ENCODE data around the gene TMEM200B. TPM values are rescaled to one million over a fixed set of nuclear protein-coding genes. Genes with fewer than 3 reads are reported as not detected.

TMEM200B gene
- total and polyA plus RNA-seq, 2 experiments from 2014 or later: 4.9 to 8.7 TPM

DNA sequence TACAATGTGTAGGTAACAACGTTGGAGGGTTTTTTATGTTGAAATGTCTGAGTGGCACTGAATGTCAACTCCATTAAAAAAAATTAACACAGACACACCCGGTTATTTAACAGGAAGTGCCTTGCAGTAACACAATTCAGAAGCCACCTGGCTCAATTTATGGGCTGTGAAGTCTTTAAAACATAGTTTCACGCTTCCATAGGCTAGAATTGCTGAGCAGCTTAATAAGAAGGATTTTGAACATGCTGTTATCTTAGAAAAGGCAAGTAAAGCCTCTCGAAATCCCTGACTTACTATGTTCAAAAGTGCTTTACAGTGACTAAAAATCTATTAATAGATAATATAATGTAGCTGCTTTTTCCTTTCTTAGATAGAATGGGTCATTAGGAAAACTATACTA lies 38.3 kb upstream of the TMEM200B start (continued):
- TF ChIP-seq, protein P1, sequence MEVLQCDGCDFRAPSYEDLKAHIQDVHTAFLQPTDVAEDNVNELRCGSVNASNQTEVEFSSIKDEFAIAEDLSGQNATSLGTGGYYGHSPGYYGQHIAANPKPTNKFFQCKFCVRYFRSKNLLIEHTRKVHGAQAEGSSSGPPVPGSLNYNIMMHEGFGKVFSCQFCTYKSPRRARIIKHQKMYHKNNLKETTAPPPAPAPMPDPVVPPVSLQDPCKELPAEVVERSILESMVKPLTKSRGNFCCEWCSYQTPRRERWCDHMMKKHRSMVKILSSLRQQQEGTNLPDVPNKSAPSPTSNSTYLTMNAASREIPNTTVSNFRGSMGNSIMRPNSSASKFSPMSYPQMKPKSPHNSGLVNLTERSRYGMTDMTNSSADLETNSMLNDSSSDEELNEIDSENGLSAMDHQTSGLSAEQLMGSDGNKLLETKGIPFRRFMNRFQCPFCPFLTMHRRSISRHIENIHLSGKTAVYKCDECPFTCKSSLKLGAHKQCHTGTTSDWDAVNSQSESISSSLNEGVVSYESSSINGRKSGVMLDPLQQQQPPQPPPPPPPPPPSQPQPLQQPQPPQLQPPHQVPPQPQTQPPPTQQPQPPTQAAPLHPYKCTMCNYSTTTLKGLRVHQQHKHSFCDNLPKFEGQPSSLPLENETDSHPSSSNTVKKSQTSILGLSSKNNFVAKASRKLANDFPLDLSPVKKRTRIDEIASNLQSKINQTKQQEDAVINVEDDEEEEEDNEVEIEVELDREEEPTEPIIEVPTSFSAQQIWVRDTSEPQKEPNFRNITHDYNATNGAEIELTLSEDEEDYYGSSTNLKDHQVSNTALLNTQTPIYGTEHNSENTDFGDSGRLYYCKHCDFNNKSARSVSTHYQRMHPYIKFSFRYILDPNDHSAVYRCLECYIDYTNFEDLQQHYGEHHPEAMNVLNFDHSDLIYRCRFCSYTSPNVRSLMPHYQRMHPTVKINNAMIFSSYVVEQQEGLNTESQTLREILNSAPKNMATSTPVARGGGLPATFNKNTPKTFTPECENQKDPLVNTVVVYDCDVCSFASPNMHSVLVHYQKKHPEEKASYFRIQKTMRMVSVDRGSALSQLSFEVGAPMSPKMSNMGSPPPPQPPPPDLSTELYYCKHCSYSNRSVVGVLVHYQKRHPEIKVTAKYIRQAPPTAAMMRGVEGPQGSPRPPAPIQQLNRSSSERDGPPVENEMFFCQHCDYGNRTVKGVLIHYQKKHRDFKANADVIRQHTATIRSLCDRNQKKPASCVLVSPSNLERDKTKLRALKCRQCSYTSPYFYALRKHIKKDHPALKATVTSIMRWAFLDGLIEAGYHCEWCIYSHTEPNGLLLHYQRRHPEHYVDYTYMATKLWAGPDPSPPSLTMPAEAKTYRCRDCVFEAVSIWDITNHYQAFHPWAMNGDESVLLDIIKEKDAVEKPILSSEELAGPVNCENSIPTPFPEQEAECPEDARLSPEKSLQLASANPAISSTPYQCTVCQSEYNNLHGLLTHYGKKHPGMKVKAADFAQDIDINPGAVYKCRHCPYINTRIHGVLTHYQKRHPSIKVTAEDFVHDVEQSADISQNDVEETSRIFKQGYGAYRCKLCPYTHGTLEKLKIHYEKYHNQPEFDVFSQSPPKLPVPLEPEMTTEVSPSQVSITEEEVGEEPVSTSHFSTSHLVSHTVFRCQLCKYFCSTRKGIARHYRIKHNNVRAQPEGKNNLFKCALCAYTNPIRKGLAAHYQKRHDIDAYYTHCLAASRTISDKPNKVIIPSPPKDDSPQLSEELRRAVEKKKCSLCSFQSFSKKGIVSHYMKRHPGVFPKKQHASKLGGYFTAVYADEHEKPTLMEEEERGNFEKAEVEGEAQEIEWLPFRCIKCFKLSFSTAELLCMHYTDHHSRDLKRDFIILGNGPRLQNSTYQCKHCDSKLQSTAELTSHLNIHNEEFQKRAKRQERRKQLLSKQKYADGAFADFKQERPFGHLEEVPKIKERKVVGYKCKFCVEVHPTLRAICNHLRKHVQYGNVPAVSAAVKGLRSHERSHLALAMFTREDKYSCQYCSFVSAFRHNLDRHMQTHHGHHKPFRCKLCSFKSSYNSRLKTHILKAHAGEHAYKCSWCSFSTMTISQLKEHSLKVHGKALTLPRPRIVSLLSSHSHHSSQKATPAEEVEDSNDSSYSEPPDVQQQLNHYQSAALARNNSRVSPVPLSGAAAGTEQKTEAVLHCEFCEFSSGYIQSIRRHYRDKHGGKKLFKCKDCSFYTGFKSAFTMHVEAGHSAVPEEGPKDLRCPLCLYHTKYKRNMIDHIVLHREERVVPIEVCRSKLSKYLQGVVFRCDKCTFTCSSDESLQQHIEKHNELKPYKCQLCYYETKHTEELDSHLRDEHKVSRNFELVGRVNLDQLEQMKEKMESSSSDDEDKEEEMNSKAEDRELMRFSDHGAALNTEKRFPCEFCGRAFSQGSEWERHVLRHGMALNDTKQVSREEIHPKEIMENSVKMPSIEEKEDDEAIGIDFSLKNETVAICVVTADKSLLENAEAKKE (CRISPR knock-in tag; IDR thresholded peaks at IDR 0.05): no peak
- no peak for TF ChIP-seq ZNF331 (CRISPR knock-in tag; IDR thresholded peaks at IDR 0.05; ENCODE audit: low read depth)

DNA sequence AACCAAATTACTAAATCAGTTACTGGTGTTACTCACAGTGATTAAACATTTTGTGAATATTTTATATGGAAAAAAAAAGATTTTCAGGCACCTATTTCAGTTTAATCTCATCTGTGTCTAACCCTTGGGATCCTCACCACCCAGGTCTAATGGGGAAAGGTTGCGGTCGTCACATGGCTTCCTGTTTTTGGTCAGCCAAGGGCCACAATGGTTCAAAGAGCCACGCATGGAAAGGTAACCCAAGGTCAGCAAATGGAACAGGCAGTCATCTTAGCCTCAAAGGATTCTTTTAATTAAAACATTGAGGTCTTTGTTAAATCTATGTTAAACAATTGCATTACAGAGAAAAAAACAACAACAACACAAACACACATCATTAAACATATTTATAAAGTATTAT lies 36.1 kb upstream of the TMEM200B start:
- Mint-ChIP-seq H3K9me3 (no peaks in the 10 kb centered on the region), H3K27me3 (ENCODE audit: insufficient read depth, low read depth, poor library complexity) (peaks cover 3% of the 10 kb centered on the region), H3K36me3 (ENCODE audit: low read depth) (peaks cover 71% of the 10 kb centered on the region), H3K27ac (no peak overlapping the region; the same call in 1 of the 2 replicates), H3K4me1 (peaks cover 45% of the 10 kb centered on the region), H3K4me3 (no peak overlapping the region)
- Histone ChIP-seq H3K79me2 (replicated peaks; ENCODE audit: insufficient read depth) (peaks cover 65% of the 10 kb centered on the region), H3K27ac (ENCODE audit: low read depth) (no peak overlapping the region), H2AFZ (no peak overlapping the region), H3K4me3 (no peak overlapping the region), H3F3A (replicated peaks; ENCODE audit: low read depth) (0 out of 2 replicates have a peak, but pooled peaks cover 8% of the 10 kb centered on the region), H3K4me2 (no peak overlapping the region), H3K27me3 (ENCODE audit: insufficient read depth) (no peaks in the 10 kb centered on the region), H3K36me3 (ENCODE audit: insufficient read depth) (peaks cover 45% of the 10 kb centered on the region), H3K4me1 (ENCODE audit: insufficient read depth) (peaks cover 34% of the 10 kb centered on the region), H4K20me1 (replicated peaks; ENCODE audit: insufficient read depth) (peaks cover 34% of the 10 kb centered on the region), H3K9me2 (ENCODE audit: insufficient read depth) (no peaks in the 10 kb centered on the region)
- no peak for ATAC-seq
- DNase-seq (ENCODE audit: low spot score): no peak
- no peak for TF ChIP-seq POLR2AphosphoS5 (IDR thresholded peaks at IDR 0.05; ENCODE audit: low read depth)
- no peak for TF ChIP-seq STAT1 (IDR thresholded peaks at IDR 0.05; ENCODE audit: unreplicated experiment)
- no peak for TF ChIP-seq ZNF114 (CRISPR knock-in tag; IDR thresholded peaks at IDR 0.05)
- TF ChIP-seq EZH2phosphoT487 (IDR thresholded peaks at IDR 0.05; ENCODE audit: unreplicated experiment): no peak
- TF ChIP-seq JUNB (IDR thresholded peaks at IDR 0.05; ENCODE audit: unreplicated experiment): no peak
- no peak for TF ChIP-seq NANOG (IDR thresholded peaks at IDR 0.05; ENCODE audit: borderline replicate concordance)
- TF ChIP-seq, protein P2, sequence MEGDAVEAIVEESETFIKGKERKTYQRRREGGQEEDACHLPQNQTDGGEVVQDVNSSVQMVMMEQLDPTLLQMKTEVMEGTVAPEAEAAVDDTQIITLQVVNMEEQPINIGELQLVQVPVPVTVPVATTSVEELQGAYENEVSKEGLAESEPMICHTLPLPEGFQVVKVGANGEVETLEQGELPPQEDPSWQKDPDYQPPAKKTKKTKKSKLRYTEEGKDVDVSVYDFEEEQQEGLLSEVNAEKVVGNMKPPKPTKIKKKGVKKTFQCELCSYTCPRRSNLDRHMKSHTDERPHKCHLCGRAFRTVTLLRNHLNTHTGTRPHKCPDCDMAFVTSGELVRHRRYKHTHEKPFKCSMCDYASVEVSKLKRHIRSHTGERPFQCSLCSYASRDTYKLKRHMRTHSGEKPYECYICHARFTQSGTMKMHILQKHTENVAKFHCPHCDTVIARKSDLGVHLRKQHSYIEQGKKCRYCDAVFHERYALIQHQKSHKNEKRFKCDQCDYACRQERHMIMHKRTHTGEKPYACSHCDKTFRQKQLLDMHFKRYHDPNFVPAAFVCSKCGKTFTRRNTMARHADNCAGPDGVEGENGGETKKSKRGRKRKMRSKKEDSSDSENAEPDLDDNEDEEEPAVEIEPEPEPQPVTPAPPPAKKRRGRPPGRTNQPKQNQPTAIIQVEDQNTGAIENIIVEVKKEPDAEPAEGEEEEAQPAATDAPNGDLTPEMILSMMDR (conservative IDR thresholded peaks at IDR 0.05; ENCODE audit: low read depth in 2 of 2): no peak
- TF ChIP-seq, protein P3, sequence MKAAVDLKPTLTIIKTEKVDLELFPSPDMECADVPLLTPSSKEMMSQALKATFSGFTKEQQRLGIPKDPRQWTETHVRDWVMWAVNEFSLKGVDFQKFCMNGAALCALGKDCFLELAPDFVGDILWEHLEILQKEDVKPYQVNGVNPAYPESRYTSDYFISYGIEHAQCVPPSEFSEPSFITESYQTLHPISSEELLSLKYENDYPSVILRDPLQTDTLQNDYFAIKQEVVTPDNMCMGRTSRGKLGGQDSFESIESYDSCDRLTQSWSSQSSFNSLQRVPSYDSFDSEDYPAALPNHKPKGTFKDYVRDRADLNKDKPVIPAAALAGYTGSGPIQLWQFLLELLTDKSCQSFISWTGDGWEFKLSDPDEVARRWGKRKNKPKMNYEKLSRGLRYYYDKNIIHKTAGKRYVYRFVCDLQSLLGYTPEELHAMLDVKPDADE (IDR thresholded peaks at IDR 0.05): no peak
- TF ChIP-seq ZNF331 (CRISPR knock-in tag; IDR thresholded peaks at IDR 0.05; ENCODE audit: low read depth): no peak
- TF ChIP-seq EZH2 (IDR thresholded peaks at IDR 0.05; ENCODE audit: low read depth, unreplicated experiment): no peak

Measured in GM23338 (cell line).